SK-MEL-5 (cell line): ENCODE results near the gene NR1I2. TPM values are rescaled to one million over a fixed set of nuclear protein-coding genes. Genes with fewer than 3 reads are reported as not detected.

ENCODE experiments used
- DNase-seq: peaks from one replicate; pipeline ENCODE4 v3.0.0-alpha.2; 2016; ENCODE audit warnings: low read depth, low spot score
- in situ Hi-C: cut with HindIII; loops from 2 replicates; pipeline ENCODE4 v1.10.0; 2016; ENCODE audit warnings: low sequenced_read_pairs, high pct_unique_total_duplicates, low pct_unique_long_range_greater_than_20kb
- total RNA-seq: library from RNA; depleted of rRNA; stranded (reverse); fragments of >200 nt; shearing (Covaris generic); gene quantifications from 2 replicates; pipeline ENCODE4 v1.2.3, GENCODE V29; 2014

NR1I2 gene
- total RNA-seq, 1 experiment from 2014 or later: not detected

GRCh38 chr3:119809249-119810017, 27.5 kb downstream of the NR1I2 start:
- in situ Hi-C loops: no loop called here
- no peak for DNase-seq

- DNase-seq: no peak
- in situ Hi-C loops: no loop called here
Measured at GRCh38 chr3:119810018-119810435, 28.1 kb downstream of the NR1I2 start.

DNA sequence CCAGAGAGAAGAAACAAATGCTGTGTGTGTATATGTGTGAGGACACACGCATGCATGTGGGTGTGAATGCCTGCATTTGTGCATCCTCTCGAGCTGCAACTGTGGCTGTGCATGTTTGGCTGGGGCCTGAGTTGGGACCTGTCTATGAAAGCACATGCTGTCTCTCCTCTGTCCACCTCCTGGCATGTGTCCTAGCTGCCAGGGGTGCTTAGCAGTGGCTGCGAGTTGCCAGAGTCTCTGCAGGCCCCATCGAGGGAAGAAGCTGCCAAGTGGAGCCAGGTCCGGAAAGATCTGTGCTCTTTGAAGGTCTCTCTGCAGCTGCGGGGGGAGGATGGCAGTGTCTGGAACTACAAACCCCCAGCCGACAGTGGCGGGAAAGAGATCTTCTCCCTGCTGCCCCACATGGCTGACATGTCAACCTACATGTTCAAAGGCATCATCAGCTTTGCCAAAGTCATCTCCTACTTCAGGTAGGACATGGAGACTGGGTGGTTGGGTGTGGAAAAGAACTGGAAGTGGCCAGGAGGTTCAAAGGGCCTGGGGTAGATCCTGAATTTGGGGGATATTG, 30.7 kb downstream of the NR1I2 start:
- DNase-seq: no peak
- in situ Hi-C loops: no loop called here

DNA sequence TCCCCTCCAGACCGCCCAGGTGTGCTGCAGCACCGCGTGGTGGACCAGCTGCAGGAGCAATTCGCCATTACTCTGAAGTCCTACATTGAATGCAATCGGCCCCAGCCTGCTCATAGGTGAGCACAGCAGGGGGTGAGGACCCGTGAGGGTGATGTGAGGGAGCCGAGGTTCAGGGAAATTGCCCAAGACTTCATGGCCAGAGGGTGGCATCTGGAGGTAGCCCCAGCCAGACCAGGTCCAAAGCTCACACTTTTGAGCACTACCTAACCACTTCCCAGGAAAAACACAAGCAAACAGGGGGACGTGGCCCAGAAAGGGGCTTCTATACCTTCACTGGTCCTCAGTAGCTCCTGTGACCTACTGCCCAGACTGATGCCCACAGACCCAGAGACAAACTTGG, 33.8 kb downstream of the NR1I2 start:
- in situ Hi-C loops: no loop called here
- no peak for DNase-seq

- in situ Hi-C loops: no loop called here
Measured at GRCh38 chr3:119817071-119817470, 35.2 kb downstream of the NR1I2 start.

DNA sequence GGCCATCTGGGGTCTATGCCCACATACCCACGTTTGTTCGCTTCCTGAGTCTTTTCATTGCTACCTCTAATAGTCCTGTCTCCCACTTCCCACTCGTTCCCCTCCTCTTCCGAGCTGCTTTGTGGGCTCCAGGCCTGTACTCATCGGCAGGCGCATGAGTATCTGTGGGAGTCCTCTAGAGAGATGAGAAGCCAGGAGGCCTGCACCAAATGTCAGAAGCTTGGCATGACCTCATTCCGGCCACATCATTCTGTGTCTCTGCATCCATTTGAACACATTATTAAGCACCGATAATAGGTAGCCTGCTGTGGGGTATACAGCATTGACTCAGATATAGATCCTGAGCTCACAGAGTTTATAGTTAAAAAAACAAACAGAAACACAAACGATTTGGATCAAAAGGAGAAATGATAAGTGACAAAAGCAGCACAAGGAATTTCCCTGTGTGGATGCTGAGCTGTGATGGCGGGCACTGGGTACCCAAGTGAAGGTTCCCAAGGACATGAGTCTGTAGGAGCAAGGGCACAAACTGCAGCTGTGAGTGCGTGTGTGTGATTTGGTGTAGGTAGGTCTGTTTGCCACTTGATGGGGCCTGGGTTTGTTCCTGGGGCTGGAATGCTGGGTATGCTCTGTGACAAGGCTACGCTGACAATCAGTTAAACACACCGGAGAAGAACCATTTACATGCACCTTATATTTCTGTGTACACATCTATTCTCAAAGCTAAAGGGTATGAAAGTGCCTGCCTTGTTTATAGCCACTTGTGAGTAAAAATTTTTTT, 35.9 kb downstream of the NR1I2 start:
- no peak for DNase-seq
- in situ Hi-C loops: no loop called here

More at GRCh38 chr3:119817071-119817470, 35.2 kb downstream of the NR1I2 start:
- no peak for DNase-seq

GRCh38 chr3:119818937-119819336, 37.0 kb downstream of the NR1I2 start:
- in situ Hi-C loops: no loop called here
- no peak for DNase-seq

DNA sequence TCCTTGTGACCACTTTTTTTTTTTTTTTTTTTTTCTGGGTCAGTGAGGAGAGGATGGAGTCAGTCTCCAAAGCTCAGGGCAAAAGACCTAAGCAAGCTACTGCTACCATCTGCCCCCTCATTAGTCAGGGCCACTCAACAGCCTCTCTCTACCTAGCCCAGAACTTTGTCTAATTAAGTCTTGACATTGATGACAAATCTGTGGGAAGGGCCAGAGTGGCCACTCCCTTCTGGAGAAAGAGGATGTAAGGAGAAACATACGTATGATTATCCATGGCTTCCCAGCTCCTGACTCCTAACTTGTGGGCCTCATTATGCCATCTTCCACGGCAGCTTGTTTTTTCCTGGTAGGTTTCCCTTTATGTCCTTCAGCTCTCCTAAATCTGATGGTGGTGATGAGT, 37.9 kb downstream of the NR1I2 start:
- in situ Hi-C loops: no loop called here
- no peak for DNase-seq

- in situ Hi-C loops: no loop called here
Measured at GRCh38 chr3:119825820-119826219, 43.9 kb downstream of the NR1I2 start.

GRCh38 chr3:119826711-119827608, 45.1 kb downstream of the NR1I2 start:
- DNase-seq: no peak
- in situ Hi-C loops: no loop called here

More at GRCh38 chr3:119825820-119826219, 43.9 kb downstream of the NR1I2 start:
- DNase-seq: no peak

GRCh38 chr3:119829420-119829819, 47.5 kb downstream of the NR1I2 start:
- in situ Hi-C loops: no loop called here
- DNase-seq: no peak

- in situ Hi-C loops: no loop called here
- peak; percentile 51 for DNase-seq
Measured at GRCh38 chr3:119831022-119831421, 49.1 kb downstream of the NR1I2 start.

DNA sequence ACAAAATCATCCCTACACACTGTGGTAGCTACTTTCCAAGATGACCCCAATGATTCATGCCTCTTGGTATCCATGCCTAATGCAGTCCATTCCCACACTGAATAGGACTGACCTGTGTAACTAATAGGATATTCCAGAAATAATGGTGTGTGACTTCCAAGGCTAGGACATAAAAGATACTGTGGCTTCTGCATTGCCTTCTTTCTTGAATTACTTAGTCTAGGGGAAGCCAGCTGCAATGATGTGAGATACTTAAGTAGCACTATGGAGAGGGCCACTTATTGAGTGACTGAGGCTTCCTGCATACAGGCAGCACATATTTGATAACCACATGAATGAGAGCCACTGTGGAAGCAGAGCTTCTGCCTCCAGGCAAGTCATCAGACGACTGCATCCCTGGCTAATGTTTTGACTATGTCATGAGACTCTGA, 50.1 kb downstream of the NR1I2 start:
- peak; percentile 95 for DNase-seq
- in situ Hi-C loops: no loop called here

- DNase-seq: no peak
- in situ Hi-C loops: no loop called here
Measured at GRCh38 chr3:119834754-119835370, 53.0 kb downstream of the NR1I2 start.

GRCh38 chr3:119835556-119835955, 53.7 kb downstream of the NR1I2 start:
- DNase-seq: no peak
- in situ Hi-C loops: no loop called here

- in situ Hi-C loops: no loop called here
- DNase-seq: no peak
Measured at GRCh38 chr3:119841808-119842471, 60.0 kb downstream of the NR1I2 start.

- in situ Hi-C loops: no loop called here
Measured at GRCh38 chr3:119849126-119849525, 67.2 kb downstream of the NR1I2 start.

More at GRCh38 chr3:119849126-119849525, 67.2 kb downstream of the NR1I2 start:
- no peak for DNase-seq
